ENCODE results near the gene RASAL2.

- no peak for TF ChIP-seq CTCF (IDR thresholded peaks at IDR 0.05)
- no peak for TF ChIP-seq EZH2 (IDR thresholded peaks at IDR 0.05; ENCODE audit: borderline replicate concordance, insufficient read depth, low read depth, low read length, poor library complexity, severe bottlenecking)
These were observed 4.4 kb downstream of the RASAL2 start for GRCh38 chr1:178098262-178098661.
